LNCAP (cell line): ENCODE results near the gene BLOC1S4.

Source experiments
- TF ChIP-seq, protein P1 (sequence below): fragments of 450-650 bp; IDR thresholded peaks from 2 replicates; pipeline ENCODE4 v1.5.1; 2017; ENCODE audit warnings: mild to moderate bottlenecking

The BLOC1S4 gene

DNA sequence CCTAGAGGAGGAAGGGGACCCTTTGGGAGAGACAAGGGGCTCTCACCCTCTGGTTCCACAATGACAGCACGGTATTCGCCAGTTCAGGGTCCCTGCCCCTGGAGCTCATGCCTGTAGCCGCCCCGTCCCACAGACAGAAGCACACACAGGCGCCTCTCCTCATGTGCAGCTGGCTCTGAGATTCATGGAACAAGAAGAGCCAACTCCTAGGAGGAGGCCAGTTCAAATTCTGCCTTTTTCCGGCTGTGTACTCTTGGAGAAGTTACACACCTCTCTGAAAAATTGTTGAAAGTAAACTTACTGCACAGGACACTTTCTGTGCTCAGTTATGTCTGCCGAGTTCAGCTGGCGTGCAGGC, 15.3 kb downstream of the BLOC1S4 start:
- TF ChIP-seq, protein P1, sequence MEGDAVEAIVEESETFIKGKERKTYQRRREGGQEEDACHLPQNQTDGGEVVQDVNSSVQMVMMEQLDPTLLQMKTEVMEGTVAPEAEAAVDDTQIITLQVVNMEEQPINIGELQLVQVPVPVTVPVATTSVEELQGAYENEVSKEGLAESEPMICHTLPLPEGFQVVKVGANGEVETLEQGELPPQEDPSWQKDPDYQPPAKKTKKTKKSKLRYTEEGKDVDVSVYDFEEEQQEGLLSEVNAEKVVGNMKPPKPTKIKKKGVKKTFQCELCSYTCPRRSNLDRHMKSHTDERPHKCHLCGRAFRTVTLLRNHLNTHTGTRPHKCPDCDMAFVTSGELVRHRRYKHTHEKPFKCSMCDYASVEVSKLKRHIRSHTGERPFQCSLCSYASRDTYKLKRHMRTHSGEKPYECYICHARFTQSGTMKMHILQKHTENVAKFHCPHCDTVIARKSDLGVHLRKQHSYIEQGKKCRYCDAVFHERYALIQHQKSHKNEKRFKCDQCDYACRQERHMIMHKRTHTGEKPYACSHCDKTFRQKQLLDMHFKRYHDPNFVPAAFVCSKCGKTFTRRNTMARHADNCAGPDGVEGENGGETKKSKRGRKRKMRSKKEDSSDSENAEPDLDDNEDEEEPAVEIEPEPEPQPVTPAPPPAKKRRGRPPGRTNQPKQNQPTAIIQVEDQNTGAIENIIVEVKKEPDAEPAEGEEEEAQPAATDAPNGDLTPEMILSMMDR = no peak

DNA sequence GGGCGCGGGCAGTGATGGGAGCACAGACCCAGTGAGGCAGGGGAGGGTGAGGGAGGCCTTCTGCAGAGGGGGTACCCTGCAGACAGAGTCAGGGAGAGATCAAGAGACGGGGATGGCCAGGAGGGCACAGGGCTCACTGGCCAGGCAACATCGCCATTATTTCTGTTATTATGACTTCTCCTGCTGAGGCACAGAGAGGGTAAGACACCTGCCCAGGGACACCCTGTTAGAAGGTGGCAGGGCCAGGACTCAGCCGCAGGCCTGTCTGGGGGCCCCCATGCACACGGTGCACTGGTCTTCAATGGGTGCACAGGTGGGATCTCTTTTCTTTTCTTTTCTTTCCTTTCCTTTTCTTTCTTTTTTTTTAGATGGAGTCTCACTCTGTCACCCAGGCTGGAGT, 15.8 kb downstream of the BLOC1S4 start:
- TF ChIP-seq, protein P1 = no peak

DNA sequence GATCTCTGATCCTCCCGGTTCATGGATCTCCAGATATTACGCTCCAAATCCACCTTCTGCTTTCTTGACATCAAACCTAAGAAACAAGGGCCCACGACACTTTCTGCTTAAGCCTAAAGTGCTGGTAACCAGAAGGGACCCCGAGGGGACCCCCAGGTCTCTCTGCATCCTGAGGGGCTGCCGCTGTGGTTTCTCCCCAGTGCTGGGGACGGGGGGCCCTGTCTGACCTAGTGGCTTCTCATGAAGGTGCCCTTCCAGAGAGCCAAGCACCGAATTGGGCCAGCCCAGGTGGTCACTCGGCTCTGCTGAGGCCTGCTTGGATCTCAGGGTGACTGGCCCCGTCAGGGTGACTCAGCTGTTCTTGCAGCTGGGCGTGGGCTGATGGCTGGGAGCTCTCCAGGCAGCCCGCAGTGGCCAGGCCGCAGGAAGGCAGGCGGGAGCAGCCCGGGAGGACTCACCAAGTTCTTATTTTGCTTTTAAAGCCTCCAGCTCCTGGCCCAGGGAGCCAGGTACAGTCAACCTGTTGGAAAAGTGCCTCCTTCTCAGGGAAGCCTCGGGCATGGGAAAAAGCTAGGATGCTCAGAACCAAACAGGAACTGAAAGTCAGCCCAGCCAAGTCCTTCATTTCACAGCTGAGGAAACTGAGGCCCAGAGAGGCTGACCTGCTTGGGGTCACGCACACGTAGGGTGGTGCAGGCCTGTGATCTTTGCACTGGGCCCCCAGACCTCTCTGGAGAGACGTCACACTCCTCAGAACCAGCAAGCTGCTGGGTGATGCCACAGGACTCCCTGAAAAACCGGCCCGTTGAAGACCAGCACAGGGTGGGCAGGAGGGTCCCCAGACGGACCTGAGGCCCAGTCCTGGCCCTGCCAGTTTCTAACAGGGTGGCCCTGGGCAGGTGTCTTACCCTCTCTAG, 16.7 kb downstream of the BLOC1S4 start:
- TF ChIP-seq, protein P1 = no peak

DNA sequence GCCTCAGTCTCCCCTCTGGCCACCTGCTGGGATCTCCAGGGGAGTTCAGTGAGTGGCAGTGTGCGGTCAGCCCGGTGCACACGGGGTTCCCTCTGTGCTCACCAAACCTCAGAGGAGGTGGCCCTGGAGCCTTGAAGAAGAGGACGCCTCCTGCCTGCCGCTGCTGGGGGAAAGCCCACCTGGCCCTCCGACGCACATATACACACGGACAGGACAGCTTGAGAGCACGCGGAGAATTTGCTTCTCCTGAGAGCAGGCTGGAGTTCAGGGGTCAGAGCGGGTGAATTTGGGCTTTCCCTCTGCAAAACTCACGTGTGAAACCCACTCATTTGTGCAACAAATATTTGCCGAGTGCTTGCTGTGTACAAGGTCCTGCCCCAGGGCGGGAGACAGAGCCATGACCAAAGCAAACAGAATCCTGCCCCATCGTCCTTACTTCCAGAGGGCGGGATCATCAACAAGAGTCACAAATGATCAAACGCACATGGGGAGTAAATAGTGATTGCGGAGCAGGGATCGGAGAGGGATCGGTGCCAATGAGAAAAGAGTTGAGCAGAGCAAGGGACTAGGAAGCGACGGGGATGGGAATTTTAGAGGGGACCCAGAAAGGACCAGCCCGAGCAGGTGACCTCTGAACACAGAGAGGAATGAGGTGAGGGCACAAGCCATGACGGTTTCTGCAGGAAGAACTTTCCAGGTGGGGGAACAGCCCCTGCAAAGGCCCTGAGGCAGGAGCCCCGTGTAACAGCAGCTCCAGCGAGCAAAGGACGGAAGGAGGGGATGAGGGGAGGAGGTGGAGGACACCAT, 17.6 kb downstream of the BLOC1S4 start:
- TF ChIP-seq, protein P1 = no peak

DNA sequence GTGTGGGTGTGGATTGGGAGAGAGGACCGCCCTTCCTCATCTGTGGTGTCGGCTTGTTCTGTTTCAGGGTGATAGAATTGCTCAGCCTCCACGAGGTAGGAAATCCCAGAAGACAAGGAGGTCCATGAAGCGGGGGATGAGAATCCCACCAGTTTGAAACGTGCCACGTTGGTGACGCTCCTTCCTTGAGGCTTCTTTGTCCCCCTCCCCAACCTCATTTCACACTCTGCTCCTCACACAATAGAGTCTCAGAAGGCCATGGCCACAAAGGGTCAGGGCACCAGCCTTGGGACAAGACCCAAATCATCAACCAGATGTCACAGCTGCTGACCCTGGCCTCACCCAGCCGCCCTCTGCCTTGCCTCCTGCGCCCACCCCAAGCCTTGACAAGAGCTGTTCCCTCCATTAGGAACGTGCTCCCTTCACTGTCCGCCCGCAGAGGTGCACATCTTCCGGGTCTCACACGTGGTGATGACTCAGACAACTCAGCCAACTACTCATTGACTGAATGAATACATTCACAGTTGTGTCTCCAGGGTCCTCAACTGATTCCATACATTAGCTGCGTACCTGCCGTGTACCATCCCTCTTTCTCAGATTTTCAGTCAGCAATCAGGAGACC, 18.3 kb downstream of the BLOC1S4 start:
- TF ChIP-seq, protein P1 = no peak

DNA sequence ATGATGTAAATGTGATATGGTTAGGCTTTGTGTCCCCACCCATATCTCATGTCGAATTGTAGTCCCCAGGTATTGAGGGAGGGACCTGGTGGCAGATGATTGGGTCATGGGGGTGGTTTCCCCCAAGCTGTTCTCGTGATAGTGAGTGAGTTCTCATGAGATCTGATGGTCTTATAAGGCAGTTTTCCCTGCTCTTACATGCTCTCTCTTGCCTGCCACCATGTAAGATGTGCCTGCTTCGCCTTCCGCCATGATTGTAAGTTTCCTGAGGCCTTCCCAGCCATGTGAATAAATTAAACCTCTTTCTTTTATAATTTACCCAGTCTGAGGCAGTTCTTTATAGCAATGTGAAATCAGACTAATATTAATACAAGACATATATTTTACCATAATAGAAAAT, 23.9 kb downstream of the BLOC1S4 start:
- TF ChIP-seq, protein P1 = no peak

DNA sequence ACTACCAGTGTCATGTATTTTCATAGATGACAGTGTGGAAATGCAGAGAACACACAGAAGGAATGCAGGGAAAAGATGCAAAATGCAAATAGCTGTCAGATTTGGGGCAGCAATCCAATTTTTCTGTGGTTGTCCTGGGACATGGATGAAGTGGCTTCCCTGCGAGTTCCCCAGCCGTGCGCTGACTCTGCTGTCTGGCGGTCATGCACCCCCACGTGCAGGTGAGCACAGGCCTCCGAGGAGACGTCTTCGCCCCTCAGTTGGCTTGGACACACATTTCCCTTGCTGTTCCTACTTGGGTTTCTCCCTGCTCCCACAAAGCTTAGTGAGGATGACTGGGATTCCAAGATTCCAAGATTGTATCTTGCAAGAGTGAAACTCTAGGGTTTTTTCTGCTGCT, 24.4 kb downstream of the BLOC1S4 start:
- TF ChIP-seq, protein P1 = no peak
